Muscle of leg (tissue), 11 donors: ENCODE measurements around the gene CLCNKA. TPM values are rescaled to one million over a fixed set of nuclear protein-coding genes. Genes with fewer than 3 reads are reported as not detected.

Experiments
- DNase-seq: peaks from one replicate; pipeline ENCODE4 v3.0.0; 2013
- H3K27ac ChIP-seq: one replicate; pipeline ENCODE4 v1.5.1; 2013; ENCODE audit warnings: mild to moderate bottlenecking, low read length, control low read depth
- H3K27me3 ChIP-seq: one replicate; pipeline ENCODE4 v1.6.1; 2013; ENCODE audit warnings: low read length; ENCODE audit not compliant: control insufficient read depth, insufficient read depth
- H3K36me3 ChIP-seq: one replicate; pipeline ENCODE4 v1.6.1; 2013; ENCODE audit warnings: low read length; ENCODE audit not compliant: control insufficient read depth, insufficient read depth
- H3K4me1 ChIP-seq: one replicate; pipeline ENCODE4 v1.6.1; 2013; ENCODE audit warnings: low read length; ENCODE audit not compliant: control insufficient read depth, insufficient read depth
- H3K4me3 ChIP-seq: one replicate; pipeline ENCODE4 v1.5.1; 2013; ENCODE audit warnings: low read length, control low read depth
- H3K9me3 ChIP-seq: replicated peaks from 2 replicates; pipeline ENCODE4 v1.6.1; 2013; ENCODE audit warnings: low read depth, low read length; ENCODE audit not compliant: control insufficient read depth
- WGBS: methylation state at CpG from one replicate; pipeline ENCODE4 v1.1.5; 2013; ENCODE audit warnings: missing lambda C conversion rate; ENCODE audit not compliant: insufficient coverage; 5-methylcytosine and 5-hydroxymethylcytosine counted together
- polyA plus RNA-seq, 8 donors: library from polyadenylated mRNA; unstranded; fragments of 120-200 nt; gene quantifications; one replicate each; pipeline versions ENCODE4 v1.2.1 to v1.2.3, GENCODE V29; 2013; ENCODE audit warnings: inconsistent platforms in 1 of 8, low replicate concordance in 1 of 8; ENCODE audit not compliant: insufficient read length in 8 of 8, insufficient read depth in 1 of 8
- total RNA-seq: library from RNA; stranded (reverse); fragments of 120-200 nt; gene quantifications from one replicate; pipeline ENCODE4 v1.2.4, GENCODE V29; 2013

The CLCNKA gene
- total and polyA plus RNA-seq, 9 donors, result 0.27 to 1.2 (median 0.72) TPM

GRCh38 chr1:16077406-16078245 lies 55.8 kb downstream of the CLCNKA start:
- H3K4me3 ChIP-seq, result no peak overlapping the region
- peaks cover 15% of the 10 kb centered on the region for H3K4me1 ChIP-seq

DNA sequence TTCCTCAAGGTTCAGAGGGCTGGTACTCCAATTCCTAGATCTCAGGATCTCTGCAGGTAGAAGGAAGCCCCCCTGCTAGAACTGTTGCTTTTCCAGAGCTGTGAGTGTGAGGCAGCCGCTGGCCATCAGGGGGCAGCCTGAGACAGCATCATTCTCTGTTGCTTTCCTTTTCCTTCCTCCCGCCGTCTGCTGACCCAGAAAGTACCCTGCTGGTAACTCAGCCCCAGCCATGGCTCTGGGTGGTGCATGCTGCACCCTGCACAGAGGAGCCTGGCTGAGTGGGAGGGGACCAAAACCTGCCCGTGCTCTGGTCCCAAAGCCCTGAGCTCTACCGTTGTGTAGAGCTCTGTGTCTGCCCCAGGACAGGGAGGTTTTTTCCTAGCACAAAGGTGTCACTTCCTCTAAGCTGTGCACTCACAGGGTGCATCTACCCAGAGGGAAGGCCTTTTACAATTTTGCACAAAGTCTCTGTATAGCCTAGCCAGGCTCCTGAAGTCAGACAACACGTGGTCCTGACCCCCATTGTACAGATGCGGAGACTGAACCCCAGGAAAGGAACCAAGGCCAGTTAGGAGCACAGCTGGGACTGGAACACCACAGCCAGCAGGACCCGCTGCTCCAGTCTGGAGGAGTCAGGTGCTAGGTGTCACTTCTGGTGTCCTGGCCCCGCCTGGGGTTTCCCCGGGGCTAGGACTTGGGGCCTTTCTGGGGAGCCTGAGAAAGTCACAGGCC lies 57.3 kb downstream of the CLCNKA start:
- H3K27ac ChIP-seq, result no peak overlapping the region
- no peaks in the 10 kb centered on the region for H3K36me3 ChIP-seq
- H3K9me3 ChIP-seq, result no peaks in the 10 kb centered on the region
- H3K4me3 ChIP-seq, result no peak overlapping the region
- H3K27me3 ChIP-seq, result peaks cover 3% of the 10 kb centered on the region
- DNase-seq, result peak; percentile 83
- 79% methylated on average over 2 of the region's 10 CpGs for WGBS
- H3K4me1 ChIP-seq, result peaks cover 6% of the 10 kb centered on the region

More at GRCh38 chr1:16077406-16078245, 55.8 kb downstream of the CLCNKA start:
- Histone ChIP-seq H3K27ac (no peak overlapping the region), H3K27me3 (peaks cover 12% of the 10 kb centered on the region), H3K36me3 (no peaks in the 10 kb centered on the region), H3K9me3 (no peaks in the 10 kb centered on the region)
- DNase-seq, result no peak
- 82% methylated on average over 7 of the region's 12 CpGs for whole genome bisulfite sequencing

DNA sequence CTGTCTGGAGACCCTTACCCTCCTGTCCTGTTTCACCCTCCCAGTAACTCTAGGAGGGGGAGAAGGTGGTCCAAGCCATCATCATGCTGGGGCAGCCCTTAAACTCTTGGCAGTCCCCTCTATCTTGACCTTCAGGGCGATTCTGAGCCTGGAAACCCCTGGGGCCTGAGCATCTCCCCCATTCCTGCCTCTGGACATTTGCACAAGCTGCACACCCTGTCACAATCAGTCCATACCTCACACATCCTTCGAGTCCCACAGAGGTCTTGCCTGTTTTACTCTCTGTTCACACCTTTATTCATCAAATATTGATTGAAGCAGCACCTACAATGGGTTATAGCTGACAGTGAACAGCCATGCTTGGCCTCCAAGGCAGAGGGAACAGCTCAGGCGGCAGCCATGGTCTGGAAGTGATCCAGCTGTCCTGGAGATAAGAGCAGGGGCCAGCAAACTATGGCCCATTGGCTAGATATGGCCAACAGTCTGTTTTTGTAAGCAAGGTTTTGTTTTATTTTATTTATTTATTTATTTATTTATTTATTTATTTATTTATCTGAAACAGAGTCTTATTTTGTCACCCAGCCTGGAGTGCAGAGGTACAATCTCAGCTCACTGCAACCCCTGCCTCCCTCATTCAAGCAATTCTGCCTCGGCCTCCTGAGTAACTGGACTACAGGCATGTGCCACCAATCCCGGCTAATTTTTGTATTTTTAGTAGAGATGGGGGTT lies 58.8 kb downstream of the CLCNKA start:
- 89% methylated on average over 3 of the region's 5 CpGs for WGBS
- peaks cover 10% of the 10 kb centered on the region for H3K4me1 ChIP-seq

DNA sequence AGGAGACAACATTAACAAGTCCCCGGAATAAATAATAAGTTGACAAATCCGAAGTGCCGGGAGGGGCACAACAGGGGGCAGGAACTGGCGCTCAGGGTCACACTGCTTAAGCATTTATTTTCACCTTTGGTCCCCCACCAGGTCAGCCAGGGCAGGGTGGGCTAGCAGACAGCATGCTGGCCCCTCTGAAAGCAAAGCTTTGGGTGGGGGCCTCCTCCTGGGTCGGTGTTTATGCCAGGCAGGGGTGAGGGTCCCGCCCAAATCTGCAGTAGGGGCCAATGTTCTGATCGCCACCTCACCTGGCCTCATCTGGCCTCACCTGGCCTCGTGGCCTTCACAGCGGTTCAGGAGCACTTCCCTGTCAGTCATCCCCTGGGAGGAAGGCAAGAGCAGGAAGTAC lies 59.8 kb downstream of the CLCNKA start:
- no peaks in the 10 kb centered on the region for H3K36me3 ChIP-seq
- H3K9me3 ChIP-seq, result no peaks in the 10 kb centered on the region
- 85% methylated on average over 9 of the region's 9 CpGs for WGBS
- no peak overlapping the region for H3K27ac ChIP-seq
- DNase-seq, result no peak
- H3K4me1 ChIP-seq, result peaks cover 12% of the 10 kb centered on the region
- no peak overlapping the region for H3K4me3 ChIP-seq
- H3K27me3 ChIP-seq, result no peaks in the 10 kb centered on the region

More for the DNA sequence above, 58.8 kb downstream of the CLCNKA start:
- Histone ChIP-seq H3K36me3 (no peaks in the 10 kb centered on the region), H3K27me3 (no peaks in the 10 kb centered on the region), H3K9me3 (no peaks in the 10 kb centered on the region), H3K27ac (no peak overlapping the region), H3K4me3 (no peak overlapping the region)
- no peak for DNase-seq

- Histone ChIP-seq H3K27ac (no peak overlapping the region), H3K27me3 (no peaks in the 10 kb centered on the region), H3K36me3 (no peaks in the 10 kb centered on the region), H3K9me3 (no peaks in the 10 kb centered on the region), H3K4me3 (no peak overlapping the region), H3K4me1 (peaks cover 12% of the 10 kb centered on the region)
- no peak for DNase-seq
- WGBS, result 71% methylated on average over 6 of the region's 9 CpGs
Observed at GRCh38 chr1:16082283-16083038, 60.6 kb downstream of the CLCNKA start.

DNA sequence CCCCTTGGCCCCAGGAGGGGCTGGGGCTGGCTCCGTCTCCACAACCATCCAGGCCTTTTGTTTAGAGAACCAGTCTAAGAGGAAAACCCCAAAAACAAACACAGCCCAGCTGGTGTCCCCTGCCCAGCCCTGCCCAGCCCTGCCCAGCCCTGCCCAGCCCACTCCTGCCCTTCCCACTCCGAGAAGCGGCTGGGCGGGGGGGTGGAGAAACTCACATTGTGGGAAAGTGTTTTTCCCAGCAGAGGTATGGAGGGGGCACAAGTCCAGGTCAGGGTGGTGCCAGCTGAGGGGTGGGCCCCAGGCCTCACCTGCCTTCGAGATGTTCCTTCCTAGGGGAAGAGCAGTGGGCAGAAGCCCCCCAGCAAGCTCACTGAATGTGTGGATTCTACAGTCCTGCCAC lies 61.6 kb downstream of the CLCNKA start:
- DNase-seq, result no peak
- H3K4me1 ChIP-seq, result peaks cover 19% of the 10 kb centered on the region
- no peaks in the 10 kb centered on the region for H3K36me3 ChIP-seq

More for the DNA sequence above, 61.6 kb downstream of the CLCNKA start:
- Histone ChIP-seq H3K27me3 (no peaks in the 10 kb centered on the region), H3K4me3 (no peak overlapping the region), H3K27ac (no peak overlapping the region), H3K9me3 (no peaks in the 10 kb centered on the region)
- WGBS, result 73% methylated on average over 2 of the region's 5 CpGs

Other genes with a start within 250 kb of the CLCNKA start
- 8.6 TPM for gene UQCRHL, start 214.4 kb upstream of the CLCNKA start, total RNA-seq
- gene UQCRHL, start 214.4 kb upstream of the CLCNKA start, polyA plus RNA-seq, result 1 to 10 TPM in 4 of 8 donors, under 1 TPM in 4; 0.52 to 2.2 (median 1.1) TPM
- gene SPEN, start 174.3 kb upstream of the CLCNKA start, total RNA-seq, result 22.8 TPM
- gene SPEN, start 174.3 kb upstream of the CLCNKA start, polyA plus RNA-seq, result 10 to 100 TPM; 30.6 to 44.3 (median 35.5) TPM
- 27.4 TPM for gene ZBTB17, start 45.9 kb upstream of the CLCNKA start, total RNA-seq
- 10 to 100 TPM; 23.8 to 29.1 (median 25.8) TPM for gene ZBTB17, start 45.9 kb upstream of the CLCNKA start, polyA plus RNA-seq
- gene SRARP, start 17.8 kb upstream of the CLCNKA start, total RNA-seq, result not detected
- gene SRARP, start 17.8 kb upstream of the CLCNKA start, polyA plus RNA-seq, result under 1 TPM in 2 of 8 donors, not detected in 6; 0.08 to 0.10 TPM
- gene HSPB7, start 4.0 kb upstream of the CLCNKA start, total RNA-seq, result 39.5 TPM
- 100 to 1,000 TPM in 6 of 8 donors, 10 to 100 TPM in 2; 88.2 to 165 (median 142) TPM for gene HSPB7, start 4.0 kb upstream of the CLCNKA start, polyA plus RNA-seq
- gene CLCNKB, start 21.7 kb downstream of the CLCNKA start, total RNA-seq, result 0.40 TPM
- under 1 TPM in 7 of 8 donors, not detected in 1; 0.11 to 0.53 (median 0.16) TPM for gene CLCNKB, start 21.7 kb downstream of the CLCNKA start, polyA plus RNA-seq
- 0.09 TPM for gene FAM131C, start 51.6 kb downstream of the CLCNKA start, total RNA-seq
- gene FAM131C, start 51.6 kb downstream of the CLCNKA start, polyA plus RNA-seq, result under 1 TPM in 6 of 8 donors, not detected in 2; 0.09 to 0.53 (median 0.15) TPM
- 3.3 TPM for gene EPHA2, start 134.0 kb downstream of the CLCNKA start, total RNA-seq
- 1 to 10 TPM; 4.8 to 9.8 (median 7.0) TPM for gene EPHA2, start 134.0 kb downstream of the CLCNKA start, polyA plus RNA-seq
- gene ARHGEF19, start 190.6 kb downstream of the CLCNKA start, total RNA-seq, result 1.3 TPM
- gene ARHGEF19, start 190.6 kb downstream of the CLCNKA start, polyA plus RNA-seq, result 1 to 10 TPM; 2.4 to 9.2 (median 3.1) TPM
- 2.7 TPM for gene CPLANE2, start 215.1 kb downstream of the CLCNKA start, total RNA-seq
- 1 to 10 TPM; 1.7 to 3.4 (median 2.8) TPM for gene CPLANE2, start 215.1 kb downstream of the CLCNKA start, polyA plus RNA-seq